ENCODE results near the gene PLEKHH2. TPM values are rescaled to one million over a fixed set of nuclear protein-coding genes. Genes with fewer than 3 reads are reported as not detected.

PLEKHH2 gene
- total and polyA plus RNA-seq, 11 donors = 0.10 to 6.5 (median 1.2) TPM

GRCh38 chr2:43710866-43711265 lies 73.8 kb downstream of the PLEKHH2 start:
- intact Hi-C loops (cut with DNase I) = no loop called here
- no peak overlapping the region for H3K4me3 ChIP-seq
- H3K9me3 ChIP-seq = no peaks in the 10 kb centered on the region
- H3K4me1 ChIP-seq = peaks cover 0 to 6% (median 0%) of the 10 kb centered on the region in 12 donors
- ATAC-seq (no peak), DNase-seq (no peak)
- H3K27me3 ChIP-seq = peaks cover 0 to 3% (median 0%) of the 10 kb centered on the region in 9 donors
- no peak overlapping the region for H3K27ac ChIP-seq
- H3K36me3 ChIP-seq = peaks cover 0 to 33% (median 0%) of the 10 kb centered on the region in 9 donors
- no peak for TF ChIP-seq CTCF (IDR thresholded peaks at IDR 0.05)
- no peak for TF ChIP-seq POLR2A (IDR thresholded peaks at IDR 0.05)

DNA sequence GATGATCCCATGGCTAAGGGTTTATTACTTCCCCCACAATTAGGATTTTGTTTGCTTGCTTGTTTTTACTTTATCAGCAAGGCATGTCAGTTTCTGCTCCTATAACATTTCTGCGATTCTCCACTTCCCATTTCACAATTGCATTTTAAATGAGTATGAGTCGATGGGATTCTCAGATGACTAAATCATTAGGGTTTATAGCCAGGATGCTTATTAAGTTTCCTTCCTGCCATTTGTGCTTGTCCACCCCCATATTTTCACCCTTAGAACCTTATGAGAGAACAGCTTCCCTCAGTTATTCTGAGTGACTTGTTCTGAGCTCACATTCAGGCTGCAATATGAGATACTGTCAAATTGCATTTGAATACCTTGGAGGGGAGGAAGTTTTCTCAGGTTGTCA lies 77.1 kb downstream of the PLEKHH2 start:
- ATAC-seq = no peak
- H3K27me3 ChIP-seq = peaks cover 0 to 3% (median 0%) of the 10 kb centered on the region in 9 donors
- DNase-seq = no peak
- WGBS, 4 donors = 47 to 60% (median 54%) methylated on average over 2 of the region's 2 CpGs
- peaks cover 0 to 6% (median 0%) of the 10 kb centered on the region in 12 donors for H3K4me1 ChIP-seq
- TF ChIP-seq CTCF (IDR thresholded peaks at IDR 0.05) = no peak
- TF ChIP-seq POLR2A (IDR thresholded peaks at IDR 0.05) = no peak
- intact Hi-C loops (cut with DNase I) = no loop called here
- no peaks in the 10 kb centered on the region for H3K9me3 ChIP-seq
- peaks cover 0 to 38% (median 0%) of the 10 kb centered on the region in 9 donors for H3K36me3 ChIP-seq
- H3K4me3 ChIP-seq = no peak overlapping the region
- H3K27ac ChIP-seq = no peak overlapping the region

GRCh38 chr2:43715300-43716098 lies 78.4 kb downstream of the PLEKHH2 start:
- Histone ChIP-seq H3K36me3 (peaks cover 0 to 27% (median 0%) of the 10 kb centered on the region in 9 donors), H3K9me3 (no peaks in the 10 kb centered on the region), H3K27ac (no peak overlapping the region), H3K4me1 (peaks cover 0 to 6% (median 0%) of the 10 kb centered on the region in 12 donors), H3K4me3 (no peak overlapping the region), H3K27me3 (no peaks in the 10 kb centered on the region)
- TF ChIP-seq POLR2A (IDR thresholded peaks at IDR 0.05) = no peak
- no peak for TF ChIP-seq CTCF (IDR thresholded peaks at IDR 0.05)
- 83 to 90% (median 88%) methylated on average over 4 of the region's 4 CpGs for WGBS, 4 donors
- intact Hi-C loops (cut with DNase I) = no loop called here
- DNase-seq (no peak), ATAC-seq (no peak)

DNA sequence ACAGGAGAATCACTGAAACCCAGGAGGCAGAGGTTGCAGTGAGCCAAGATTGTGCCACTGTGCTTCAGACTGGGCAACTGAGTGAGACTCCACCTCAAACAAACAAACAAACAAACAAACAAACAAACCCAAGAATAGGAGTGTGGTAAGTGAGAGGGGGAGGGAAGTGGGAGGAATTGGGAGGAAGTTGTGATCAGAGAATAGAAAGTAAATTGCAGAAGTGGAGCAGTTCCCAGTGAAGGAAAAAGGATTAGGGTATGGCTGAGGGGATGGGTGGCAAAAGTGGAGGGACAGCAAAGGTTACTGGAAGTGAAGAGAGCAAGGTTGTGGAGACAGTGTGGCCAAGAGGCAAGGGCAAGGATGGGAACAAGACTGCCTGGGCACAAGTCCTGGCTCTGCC lies 80.3 kb downstream of the PLEKHH2 start:
- ATAC-seq = no peak
- H3K27ac ChIP-seq = no peak overlapping the region
- no peak overlapping the region for H3K4me3 ChIP-seq
- TF ChIP-seq POLR2A (IDR thresholded peaks at IDR 0.05) = no peak
- no peak for TF ChIP-seq CTCF (IDR thresholded peaks at IDR 0.05)
- H3K4me1 ChIP-seq = peaks cover 0 to 6% (median 0%) of the 10 kb centered on the region in 12 donors
- DNase-seq = no peak
- intact Hi-C loops (cut with DNase I) = no loop called here
- H3K27me3 ChIP-seq = peaks cover 0 to 4% (median 0%) of the 10 kb centered on the region in 9 donors
- no peaks in the 10 kb centered on the region for H3K9me3 ChIP-seq
- peaks cover 0 to 16% (median 0%) of the 10 kb centered on the region in 9 donors for H3K36me3 ChIP-seq
